WTC11 (cell line): ENCODE results near the gene WNT3. TPM values are rescaled to one million over a fixed set of nuclear protein-coding genes. Genes with fewer than 3 reads are reported as not detected.

Experiments
- AR ChIP-seq: fragments of 250-450 bp; sonication (Bioruptor Pico); IDR thresholded peaks from 2 replicates; pipeline ENCODE4 v1.9.0; 2021; ENCODE audit warnings: mild to moderate bottlenecking
- CDX4 ChIP-seq: fragments of 250-450 bp; sonication (Bioruptor Pico); IDR thresholded peaks from 2 replicates; pipeline ENCODE4 v1.9.0; 2021; ENCODE audit warnings: moderate library complexity, mild to moderate bottlenecking, inconsistent platforms, borderline replicate concordance
- CTCF ChIP-seq: fragments of 200-600 bp; IDR thresholded peaks from 2 replicates; pipeline ENCODE4 v1.8.0; 2022; ENCODE audit warnings: antibody characterized with exemption
- ELF4 ChIP-seq: sonication (generic); formaldehyde crosslinking; IDR thresholded peaks from 2 replicates; pipeline ENCODE4 v1.8.1; 2022; ENCODE audit warnings: low read depth, mild to moderate bottlenecking, moderate library complexity, missing genetic modification reagents
- EMX1 ChIP-seq: fragments of 250-450 bp; sonication (Bioruptor Pico); IDR thresholded peaks from 2 replicates; pipeline ENCODE4 v1.8.0; 2021; ENCODE audit warnings: mild to moderate bottlenecking
- ERG ChIP-seq: fragments of 250-450 bp; sonication (Bioruptor Pico); IDR thresholded peaks from 2 replicates; pipeline ENCODE4 v1.8.0; 2021; ENCODE audit warnings: mild to moderate bottlenecking
- ETV6 ChIP-seq: sonication (generic); formaldehyde crosslinking; IDR thresholded peaks from 2 replicates; pipeline ENCODE4 v1.8.1; 2022; ENCODE audit warnings: mild to moderate bottlenecking, missing genetic modification reagents
- FOXP1 ChIP-seq: sonication (generic); formaldehyde crosslinking; IDR thresholded peaks from 2 replicates; pipeline ENCODE4 v1.8.0; 2022; ENCODE audit warnings: missing genetic modification reagents, mild to moderate bottlenecking, moderate library complexity, borderline replicate concordance
- GABPB1 ChIP-seq: sonication (generic); formaldehyde crosslinking; IDR thresholded peaks from 2 replicates; pipeline ENCODE4 v1.8.1; 2023; ENCODE audit warnings: mild to moderate bottlenecking, missing genetic modification reagents
- GTF2I ChIP-seq: fragments of 250-450 bp; sonication (Bioruptor Pico); conservative IDR thresholded peaks from 2 replicates; pipeline ENCODE4 v1.4.0; 2021; ENCODE audit warnings: mild to moderate bottlenecking
- HMGA2 ChIP-seq: fragments of 250-450 bp; sonication (Bioruptor Pico); IDR thresholded peaks from 2 replicates; pipeline ENCODE4 v1.4.0; 2021; ENCODE audit warnings: mild to moderate bottlenecking, moderate library complexity
- MAX ChIP-seq: sonication (generic); formaldehyde crosslinking; IDR thresholded peaks from 2 replicates; pipeline ENCODE4 v1.8.0; 2022; ENCODE audit warnings: mild to moderate bottlenecking, missing genetic modification reagents
- MXD4 ChIP-seq: fragments of 250-450 bp; sonication (Bioruptor Pico); IDR thresholded peaks from 2 replicates; pipeline ENCODE4 v1.8.0; 2021; ENCODE audit warnings: mild to moderate bottlenecking, moderate library complexity, borderline replicate concordance
- NFATC4 ChIP-seq: fragments of 250-450 bp; sonication (Bioruptor Pico); IDR thresholded peaks from 2 replicates; pipeline ENCODE4 v1.9.0; 2021; ENCODE audit warnings: mild to moderate bottlenecking
- PRRX2 ChIP-seq: fragments of 250-450 bp; sonication (Bioruptor Pico); IDR thresholded peaks from 2 replicates; pipeline ENCODE4 v1.8.0; 2021; ENCODE audit warnings: mild to moderate bottlenecking
- SOX15 ChIP-seq: fragments of 250-450 bp; sonication (Bioruptor Pico); IDR thresholded peaks from 2 replicates; pipeline ENCODE4 v1.9.0; 2021; ENCODE audit warnings: mild to moderate bottlenecking
- TEAD4 ChIP-seq: sonication (generic); formaldehyde crosslinking; IDR thresholded peaks from 2 replicates; pipeline ENCODE4 v1.8.0; 2022; ENCODE audit warnings: mild to moderate bottlenecking, missing genetic modification reagents
- ZNF121 ChIP-seq: sonication (generic); formaldehyde crosslinking; IDR thresholded peaks from 2 replicates; pipeline ENCODE4 v1.8.0; 2023; ENCODE audit warnings: missing genetic modification reagents
- ZNF317 ChIP-seq: sonication (generic); formaldehyde crosslinking; IDR thresholded peaks from 2 replicates; pipeline ENCODE4 v1.8.1; 2023; ENCODE audit warnings: low read depth, mild to moderate bottlenecking, moderate library complexity, missing genetic modification reagents, borderline replicate concordance
- ZNF396 ChIP-seq: fragments of 250-450 bp; sonication (Bioruptor Pico); IDR thresholded peaks from 2 replicates; pipeline ENCODE4 v1.8.0; 2021; ENCODE audit warnings: mild to moderate bottlenecking, moderate library complexity, borderline replicate concordance
- ZNF671 ChIP-seq: fragments of 250-450 bp; sonication (Bioruptor Pico); IDR thresholded peaks from 2 replicates; pipeline ENCODE4 v1.8.0; 2021; ENCODE audit warnings: mild to moderate bottlenecking
- ZSCAN18 ChIP-seq: fragments of 250-450 bp; sonication (Bioruptor Pico); IDR thresholded peaks from 2 replicates; pipeline ENCODE4 v2.1.2; 2022; ENCODE audit warnings: mild to moderate bottlenecking, moderate library complexity
- total RNA-seq: library from RNA; stranded (reverse); gene quantifications from 3 replicates; pipeline ENCODE4 v1.2.3, GENCODE V29; 2021

The WNT3 gene
- total RNA-seq, 1 experiment from 2014 or later, result 14.1 TPM

GRCh38 chr17:46822388-46822921, 4.0 kb upstream of the WNT3 start (continued):
- TF ChIP-seq PRRX2 (CRISPR knock-in tag) (peak; percentile 92), FOXP1 (CRISPR knock-in tag) (peak; percentile 81; the same call in 1 of the 2 replicates), CDX4 (CRISPR knock-in tag) (no peak), GTF2I (CRISPR knock-in tag) (peak; percentile 4; the same call in 1 of the 2 replicates), AR (peak; percentile 83; the same call in 1 of the 2 replicates), ETV6 (CRISPR knock-in tag) (peak; percentile 37; the same call in 1 of the 2 replicates), ZNF396 (CRISPR knock-in tag) (0 out of 2 replicates have a peak, but pooled peaks have one; percentile 4), ZNF317 (no peak), ELF4 (no peak), GABPB1 (CRISPR knock-in tag) (no peak), SOX15 (CRISPR knock-in tag) (no peak), ZNF671 (CRISPR knock-in tag) (peak; percentile 86; the same call in 1 of the 2 replicates), ZNF121 (CRISPR knock-in tag) (no peak), ZSCAN18 (CRISPR knock-in tag) (peak; percentile 58; the same call in 1 of the 2 replicates), ERG (CRISPR knock-in tag) (peak; percentile 69; the same call in 1 of the 2 replicates), TEAD4 (no peak), HMGA2 (CRISPR knock-in tag) (no peak), EMX1 (peak; percentile 82; the same call in 1 of the 2 replicates), CTCF (peak; percentile 97), MAX (CRISPR knock-in tag) (peak; percentile 76), MXD4 (CRISPR knock-in tag) (peak; percentile 76; the same call in 1 of the 2 replicates), NFATC4 (0 out of 2 replicates have a peak, but pooled peaks have one; percentile 74)
